ENCODE results near the gene CRELD2. TPM values are rescaled to one million over a fixed set of nuclear protein-coding genes. Genes with fewer than 3 reads are reported as not detected.

Gene CRELD2
- total and polyA plus RNA-seq, 2 of the 8 experiments (the other 6 are each of a cell fraction or from before 2014, with no cell fraction given) = 24.5 to 36.6 TPM

GRCh38 chr22:49918911-49919881 is 762 bp downstream of the CRELD2 start:
- Histone ChIP-seq H3K23ac (ENCODE audit: insufficient read length) (no peak overlapping the region), H2BK120ac (replicated peaks; ENCODE audit: low read depth, low read length) (no peak overlapping the region), H3K4me1 (replicated peaks in 1 of 4; ENCODE audit: control insufficient read depth in 3 of 4, insufficient read depth in 4 of 4, low read length in 3 of 4) (peaks cover 0 to 10% (median 1%) of the 10 kb centered on the region in 4 experiments; a peak in 5 of 7 replicates), H4K20me1 (replicated peaks in 1 of 2; ENCODE audit: control insufficient read depth in 1 of 2, insufficient read depth in 2 of 2, low read length in 2 of 2) (peaks cover 3 to 4% of the 10 kb centered on the region in 2 experiments), H3K23me2 (ENCODE audit: low read depth, low read length) (peaks cover 9% of the 10 kb centered on the region; the same call in 1 of the 2 replicates), H3K9me3 (ENCODE audit: insufficient read depth in 2 of 2, low read depth in 1 of 2, low read length in 1 of 2) (no peaks in the 10 kb centered on the region), H3K27me3 (replicated peaks in 1 of 4; ENCODE audit: control insufficient read depth in 3 of 4, extremely low read depth in 1 of 4, insufficient read depth in 3 of 4, low read length in 3 of 4) (no peaks in the 10 kb centered on the region; a peak in 2 of 7 replicates), H2AK5ac (ENCODE audit: low read depth, low read length) (0 out of 2 replicates have a peak overlapping the region, but pooled peaks have one; percentile 6), H2BK12ac (ENCODE audit: low read depth, low read length) (no peak overlapping the region), H3K4me2 (ENCODE audit: insufficient read depth in 1 of 2, low read depth in 2 of 2, low read length in 2 of 2) (peak overlapping the region; percentile 75 to 98), H3K14ac (ENCODE audit: insufficient read length) (no peak overlapping the region), H2AFZ (ENCODE audit: low read length) (no peak overlapping the region), H4K5ac (ENCODE audit: insufficient read length, low read depth, low read length) (no peak overlapping the region), H3K27ac (ENCODE audit: low read depth, low read length) (no peak overlapping the region), H4K91ac (replicated peaks; ENCODE audit: insufficient read length, low read length) (no peak overlapping the region), H3K4me3 (ENCODE audit: extremely low read depth in 1 of 4, insufficient read depth in 2 of 4, low read depth in 3 of 4, low read length in 4 of 4) (peak overlapping the region; percentile 49 to 93 (median 54)), H4K8ac (ENCODE audit: extremely low read depth, insufficient read depth, low read length) (0 out of 2 replicates have a peak overlapping the region, but pooled peaks have one; percentile 5), H3K56ac (replicated peaks; ENCODE audit: insufficient read length, low read depth, low read length) (peak overlapping the region; percentile 59), H3K79me2 (ENCODE audit: control insufficient read depth in 1 of 2, insufficient read depth in 2 of 2, low read length in 2 of 2) (peaks cover 0 to 8% of the 10 kb centered on the region in 2 experiments; a peak in 1 of 4 replicates), H2BK5ac (ENCODE audit: low read depth, low read length) (no peak overlapping the region), H3K36me3 (ENCODE audit: control insufficient read depth in 2 of 4, insufficient read depth in 4 of 4, low read length in 3 of 4) (peaks cover 0 to 3% (median 2%) of the 10 kb centered on the region in 4 experiments; a peak in 1 of 8 replicates), H3K4ac (replicated peaks; ENCODE audit: insufficient read length, low read depth, low read length) (no peak overlapping the region), H3K18ac (ENCODE audit: extremely low read depth, low read length) (no peak overlapping the region), H3K79me1 (ENCODE audit: low read depth, low read length) (peaks cover 3% of the 10 kb centered on the region; the same call in 1 of the 2 replicates), H2BK20ac (ENCODE audit: low read length) (no peak overlapping the region), H3K9ac (replicated peaks in 1 of 4; ENCODE audit: extremely low read depth in 1 of 4, low read depth in 3 of 4, low read length in 3 of 4) (peak overlapping the region; percentile 42 to 79 (median 59)), H2BK15ac (ENCODE audit: low read length) (no peak overlapping the region)
- ChIA-PET POLR2A (ENCODE audit: partially characterized antibody) (interaction anchor here (0.9 to 2.1 kb wide), 5 partner anchors 14 to 99 kb away, joined by 3 to 4 read pairs (median 4); no protein-coding TSS in a partner anchor), CTCF (ENCODE audit: partially characterized antibody) (no interaction called here)
- FAIRE-seq = no peak
- DNase-seq (ENCODE audit: low read depth in 1 of 2, low spot score in 2 of 2) = no peak
- 60% methylated on average over 38 of the region's 47 CpGs; no CpG with 5 or more reads in 1 of the 2 experiments for WGBS, 2 experiments (ENCODE audit: extremely low coverage in 1 of 2, insufficient coverage in 1 of 2, insufficient read length in 1 of 2, insufficient replicate concordance in 2 of 2, low coverage in 1 of 2, low lambda C conversion rate in 2 of 2, missing lambda C conversion rate in 1 of 2)
- TF ChIP-seq PHF8 (conservative IDR thresholded peaks at IDR 0.05; ENCODE audit: low read depth, low read length) (0 out of 2 replicates have a peak, but pooled peaks have one; percentile 6), USF2 (IDR thresholded peaks at IDR 0.05; ENCODE audit: low read length) (no peak)
